Gastrocnemius medialis (tissue), 4 donors: ENCODE measurements around the gene CDH23. TPM values are rescaled to one million over a fixed set of nuclear protein-coding genes. Genes with fewer than 3 reads are reported as not detected.

Experiments
- ATAC-seq, 2 donors: fragments of 150-250 bp; one replicate each; pipeline ENCODE4 v1.9.1; 2016
- DNase-seq, 2 donors: peaks; one replicate each; pipeline ENCODE4 v3.0.0-alpha.2; 2019
- H3K27ac ChIP-seq, 4 donors: fragments of 200-600 bp; sonication (generic); 1 replicate in 1 of 4; 2 replicates in 3 of 4; pipeline ENCODE4 v1.5.1; 2016 to 2018; ENCODE audit warnings: mild to moderate bottlenecking in 2 of 4, moderate library complexity in 1 of 4
- H3K27me3 ChIP-seq, 3 donors: fragments of 200-600 bp; sonication (generic) in 2 of 3; 1 replicate in 1 of 3; 2 replicates in 2 of 3; pipeline versions ENCODE4 v1.5.1 to v1.6.0; 2016 to 2019; ENCODE audit warnings: mild to moderate bottlenecking in 1 of 3, moderate library complexity in 1 of 3
- H3K36me3 ChIP-seq, 2 donors: fragments of 200-600 bp; sonication (generic) in 1 of 2; one replicate each; pipeline ENCODE4 v1.5.1; 2017 to 2018
- H3K4me1 ChIP-seq, 2 donors: fragments of 200-600 bp; sonication (generic) in 1 of 2; one replicate each; pipeline ENCODE4 v1.5.1; 2016 to 2017; ENCODE audit warnings: mild to moderate bottlenecking in 2 of 2
- H3K4me3 ChIP-seq, 4 donors: fragments of 200-600 bp; sonication (generic) in 3 of 4; 1 replicate in 1 of 4; 2 replicates in 3 of 4; pipeline ENCODE4 v1.5.1; 2016 to 2019; ENCODE audit warnings: mild to moderate bottlenecking in 2 of 4
- H3K9me3 ChIP-seq, 3 donors: fragments of 200-600 bp; sonication (generic) in 2 of 3; 1 replicate in 1 of 3; 2 replicates in 2 of 3; pipeline ENCODE4 v1.5.1; 2016 to 2019
- POLR2A ChIP-seq, 2 donors: fragments of 450-650 bp; IDR thresholded peaks; one replicate each; pipeline ENCODE4 v1.6.1; 2017; ENCODE audit warnings: antibody characterized with exemption in 2 of 2, mild to moderate bottlenecking in 2 of 2, moderate library complexity in 2 of 2
- in situ Hi-C, 4 donors: fragments of 200-750 bp; cut with MboI; loops; one replicate each; pipeline versions ENCODE4 v1.15.0 to v1.8.0; 2017; ENCODE audit warnings: low sequenced_read_pairs in 4 of 4
- intact Hi-C: fragments of 100-400 bp; cut with DNase I; formaldehyde crosslinking; loops from one replicate; pipeline ENCODE4 v1.15.1; 2023; ENCODE audit warnings: low total_unique reads
- total RNA-seq, 4 donors: library from RNA; depleted of rRNA; stranded (reverse); fragments of >200 nt; gene quantifications; one replicate each; pipeline versions ENCODE4 v1.1.0 to v1.2.3, GENCODE V29; 2016
- TF ChIP-seq, protein P1 (sequence below), 5 experiments: fragments of 450-650 bp in 3 of 5; fragments of 200-600 bp in 2 of 5; sonication (generic) in 2 of 5; IDR thresholded peaks in 4 of 5; conservative IDR thresholded peaks in 1 of 5; 1 replicate in 4 of 5; 2 replicates in 1 of 5; pipeline ENCODE4 v1.5.1; 2016 to 2019; ENCODE audit warnings: antibody characterized with exemption in 5 of 5, mild to moderate bottlenecking in 3 of 5, moderate library complexity in 3 of 5

CDH23 gene
- total RNA-seq, 4 donors from 2014 or later = 0.53 to 1.8 (median 1.2) TPM

DNA sequence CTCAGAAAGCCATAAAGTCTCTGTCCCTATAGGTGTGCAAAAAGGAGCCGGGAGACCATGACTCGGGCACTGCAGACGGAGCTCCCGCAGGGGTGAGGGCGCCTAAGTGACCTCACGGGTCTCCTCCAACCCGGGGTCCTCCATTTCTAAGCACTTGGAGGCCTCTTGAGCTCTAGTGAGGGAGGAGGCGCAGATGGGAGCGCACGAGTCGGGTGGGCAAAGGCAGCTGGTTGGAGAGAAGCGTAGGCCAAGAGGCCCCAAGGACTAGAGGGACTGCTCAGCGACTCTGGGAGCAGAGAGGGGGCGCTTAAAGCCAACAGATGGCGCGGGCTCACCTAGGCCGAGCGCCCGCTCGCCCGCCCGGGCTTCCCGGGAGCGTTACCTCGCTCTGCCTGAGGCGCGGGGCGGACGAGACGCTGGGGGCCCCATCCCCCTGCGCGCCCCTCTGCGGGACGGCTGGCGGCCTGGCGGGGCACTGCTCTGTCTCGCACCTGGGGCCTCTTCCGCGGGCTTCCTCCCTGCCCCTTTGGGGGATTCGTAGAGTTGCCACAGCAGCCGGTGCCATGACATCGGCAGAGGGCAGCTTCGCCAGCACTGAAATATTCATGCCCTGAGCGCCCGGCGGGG, 523 bp upstream of the CDH23 start:
- H3K27ac ChIP-seq = peak overlapping the region in 1 of 4 donors; percentile 40
- DNase-seq = peak; percentile 36 to 43
- H3K9me3 ChIP-seq = no peaks in the 10 kb centered on the region
- in situ Hi-C loops = loop anchor here in 3 of 4 donors (10.0 to 25.0 kb wide), 2 partner anchors 169 to 416 kb away; no protein-coding TSS in a partner anchor
- H3K4me3 ChIP-seq = peak overlapping the region; percentile 45 to 69 (median 57)
- peaks cover 7 to 10% of the 10 kb centered on the region in 2 donors for H3K4me1 ChIP-seq
- intact Hi-C loops = loop anchor here (1.0 to 5.0 kb wide), 3 partner anchors 86 to 311 kb away; no protein-coding TSS in a partner anchor
- no peaks in the 10 kb centered on the region for H3K36me3 ChIP-seq
- peak; percentile 71 to 76 for ATAC-seq
- H3K27me3 ChIP-seq = peaks cover 23 to 41% (median 38%) of the 10 kb centered on the region in 3 donors
- TF ChIP-seq POLR2A (IDR thresholded peaks at IDR 0.05) = no peak
- TF ChIP-seq, protein P1, sequence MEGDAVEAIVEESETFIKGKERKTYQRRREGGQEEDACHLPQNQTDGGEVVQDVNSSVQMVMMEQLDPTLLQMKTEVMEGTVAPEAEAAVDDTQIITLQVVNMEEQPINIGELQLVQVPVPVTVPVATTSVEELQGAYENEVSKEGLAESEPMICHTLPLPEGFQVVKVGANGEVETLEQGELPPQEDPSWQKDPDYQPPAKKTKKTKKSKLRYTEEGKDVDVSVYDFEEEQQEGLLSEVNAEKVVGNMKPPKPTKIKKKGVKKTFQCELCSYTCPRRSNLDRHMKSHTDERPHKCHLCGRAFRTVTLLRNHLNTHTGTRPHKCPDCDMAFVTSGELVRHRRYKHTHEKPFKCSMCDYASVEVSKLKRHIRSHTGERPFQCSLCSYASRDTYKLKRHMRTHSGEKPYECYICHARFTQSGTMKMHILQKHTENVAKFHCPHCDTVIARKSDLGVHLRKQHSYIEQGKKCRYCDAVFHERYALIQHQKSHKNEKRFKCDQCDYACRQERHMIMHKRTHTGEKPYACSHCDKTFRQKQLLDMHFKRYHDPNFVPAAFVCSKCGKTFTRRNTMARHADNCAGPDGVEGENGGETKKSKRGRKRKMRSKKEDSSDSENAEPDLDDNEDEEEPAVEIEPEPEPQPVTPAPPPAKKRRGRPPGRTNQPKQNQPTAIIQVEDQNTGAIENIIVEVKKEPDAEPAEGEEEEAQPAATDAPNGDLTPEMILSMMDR (IDR thresholded peaks at IDR 0.05 in 4 of 5, conservative IDR thresholded peaks at IDR 0.05 in 1 of 5) = peak; percentile 52 to 70 (median 55)

DNA sequence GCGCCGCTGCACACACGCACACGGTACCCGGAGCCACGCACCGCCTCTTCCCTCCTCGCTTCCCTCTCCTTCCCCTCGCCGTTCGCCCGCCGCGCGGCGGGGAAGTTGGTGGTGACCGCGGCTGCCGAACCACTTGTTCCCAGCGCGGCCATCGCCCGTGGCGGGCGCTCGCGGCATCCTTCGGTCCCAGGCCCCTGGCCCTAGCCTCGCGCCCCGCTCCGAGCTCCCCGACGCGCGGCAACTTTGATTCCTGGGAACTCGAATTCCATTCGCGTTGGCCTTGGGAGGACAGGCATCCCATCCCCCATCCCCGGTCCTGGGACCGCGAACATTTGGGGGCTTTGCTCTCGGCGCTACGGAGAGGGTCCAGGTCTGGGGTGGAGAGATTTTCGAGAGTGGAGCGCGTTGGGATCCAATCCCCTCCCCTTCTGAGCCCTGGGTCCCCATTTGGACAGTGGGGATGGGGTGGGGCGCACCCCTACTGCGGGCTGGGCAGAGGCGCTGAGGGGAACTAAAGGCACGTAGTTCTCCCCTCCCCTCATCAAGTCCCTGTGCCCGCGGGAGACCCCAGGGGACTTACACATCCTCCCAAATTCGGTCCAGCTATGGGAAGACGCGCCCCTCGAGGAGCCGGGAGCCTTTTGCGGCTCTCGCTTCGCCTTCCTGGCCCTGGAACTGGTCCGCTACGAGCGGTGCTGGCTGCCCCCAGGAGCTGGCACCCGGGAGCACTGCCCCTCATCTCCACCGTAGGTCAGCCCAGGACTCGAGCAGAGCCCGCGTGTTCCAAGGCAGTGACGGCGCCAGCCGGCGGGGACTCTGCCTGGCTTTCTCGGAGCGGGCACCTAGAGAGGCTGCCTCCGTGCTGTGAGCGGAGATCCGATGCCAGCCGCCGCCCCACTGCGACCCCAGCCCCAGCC, 834 bp downstream of the CDH23 start:
- no peak for DNase-seq
- no peak overlapping the region for H3K27ac ChIP-seq
- in situ Hi-C loops = loop anchor here in 3 of 4 donors (10.0 to 25.0 kb wide), 2 partner anchors 167 to 415 kb away; no protein-coding TSS in a partner anchor
- H3K4me1 ChIP-seq = peaks cover 7 to 10% of the 10 kb centered on the region in 2 donors
- TF ChIP-seq POLR2A (IDR thresholded peaks at IDR 0.05) = no peak
- TF ChIP-seq, protein P1 (IDR thresholded peaks at IDR 0.05 in 4 of 5, conservative IDR thresholded peaks at IDR 0.05 in 1 of 5) = no peak
- peaks cover 23 to 45% (median 41%) of the 10 kb centered on the region in 3 donors for H3K27me3 ChIP-seq
- peak overlapping the region; percentile 45 to 61 (median 54) for H3K4me3 ChIP-seq
- H3K36me3 ChIP-seq = no peaks in the 10 kb centered on the region
- intact Hi-C loops = loop anchor here (5.0 kb wide), 2 partner anchors 85 to 310 kb away; no protein-coding TSS in a partner anchor
- ATAC-seq = no peak
- no peaks in the 10 kb centered on the region for H3K9me3 ChIP-seq

DNA sequence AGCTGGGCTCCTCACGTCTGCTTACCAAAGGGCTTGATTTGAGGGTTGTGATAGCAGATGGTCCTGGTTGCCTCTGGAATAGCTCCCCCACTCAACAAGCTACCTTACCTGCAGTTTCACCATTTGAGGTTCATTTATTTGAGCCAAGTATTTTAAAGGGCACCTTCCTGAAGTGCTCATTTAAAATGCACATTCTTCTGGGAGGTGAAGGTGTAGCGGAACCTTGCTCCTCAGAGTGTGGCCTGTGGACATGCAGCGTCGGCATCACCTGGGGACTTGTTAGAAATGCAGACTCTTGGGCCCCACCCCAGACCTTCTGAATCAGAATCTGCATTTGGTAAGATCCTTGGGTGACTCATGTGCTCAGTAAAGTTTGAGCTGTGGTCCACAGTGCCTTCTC, 2.3 kb downstream of the CDH23 start:
- intact Hi-C loops = loop anchor here (5.0 kb wide), 2 partner anchors 83 to 308 kb away; no protein-coding TSS in a partner anchor
- Histone ChIP-seq H3K36me3 (no peaks in the 10 kb centered on the region), H3K4me3 (no peak overlapping the region), H3K27ac (no peak overlapping the region), H3K27me3 (peaks cover 23 to 45% (median 43%) of the 10 kb centered on the region in 3 donors), H3K9me3 (no peaks in the 10 kb centered on the region), H3K4me1 (peaks cover 7 to 10% of the 10 kb centered on the region in 2 donors)
- no peak for ATAC-seq
- in situ Hi-C loops = loop anchor here in 3 of 4 donors (10.0 to 25.0 kb wide), 2 partner anchors 166 to 413 kb away; no protein-coding TSS in a partner anchor
- TF ChIP-seq, protein P1 (IDR thresholded peaks at IDR 0.05 in 4 of 5, conservative IDR thresholded peaks at IDR 0.05 in 1 of 5) = no peak
- TF ChIP-seq POLR2A (IDR thresholded peaks at IDR 0.05) = no peak
- no peak for DNase-seq

DNA sequence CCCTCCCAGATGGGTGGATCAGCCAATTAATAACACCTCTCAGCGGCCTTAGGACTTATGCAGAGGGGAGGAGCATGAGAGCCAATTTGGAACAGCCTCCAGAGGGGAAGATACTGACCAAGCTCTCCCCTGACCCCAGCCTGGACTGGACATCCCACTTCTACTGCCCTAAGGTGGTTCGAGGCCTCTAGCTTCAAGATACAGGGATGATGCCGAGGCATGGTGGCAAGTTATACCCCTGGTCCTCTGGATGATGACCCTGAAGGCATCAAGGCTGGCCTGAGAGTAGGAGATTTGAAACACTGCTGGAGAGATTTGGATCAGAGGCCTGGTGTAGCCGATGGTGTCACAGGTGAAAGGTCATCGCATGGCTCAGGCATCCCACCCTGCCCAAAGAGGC, 3.2 kb downstream of the CDH23 start:
- DNase-seq = no peak
- intact Hi-C loops = loop anchor here (5.0 kb wide), 2 partner anchors 82 to 307 kb away; no protein-coding TSS in a partner anchor
- no peaks in the 10 kb centered on the region for H3K36me3 ChIP-seq
- H3K27me3 ChIP-seq = peaks cover 23 to 45% (median 43%) of the 10 kb centered on the region in 3 donors
- H3K4me3 ChIP-seq = no peak overlapping the region
- H3K4me1 ChIP-seq = peaks cover 7 to 10% of the 10 kb centered on the region in 2 donors
- TF ChIP-seq, protein P1 (IDR thresholded peaks at IDR 0.05 in 4 of 5, conservative IDR thresholded peaks at IDR 0.05 in 1 of 5) = no peak
- no peak for TF ChIP-seq POLR2A (IDR thresholded peaks at IDR 0.05)
- H3K9me3 ChIP-seq = no peaks in the 10 kb centered on the region
- no peak for ATAC-seq
- H3K27ac ChIP-seq = no peak overlapping the region
- in situ Hi-C loops = loop anchor here in 3 of 4 donors (5.0 to 25.0 kb wide), 3 partner anchors 165 to 412 kb away; no protein-coding TSS in a partner anchor
